ENCODE measurements around the gene STIL. TPM values are rescaled to one million over a fixed set of nuclear protein-coding genes. Genes with fewer than 3 reads are reported as not detected.
"Not testable (repeated sequence)": the region's sequence is repeated elsewhere in the genome, so short reads cannot be mapped to it uniquely, and the experiment has no call there.

STIL gene
- polyA plus RNA-seq, 3 donors from 2014 or later = 0.54 to 1.8 (median 1.1) TPM

DNA sequence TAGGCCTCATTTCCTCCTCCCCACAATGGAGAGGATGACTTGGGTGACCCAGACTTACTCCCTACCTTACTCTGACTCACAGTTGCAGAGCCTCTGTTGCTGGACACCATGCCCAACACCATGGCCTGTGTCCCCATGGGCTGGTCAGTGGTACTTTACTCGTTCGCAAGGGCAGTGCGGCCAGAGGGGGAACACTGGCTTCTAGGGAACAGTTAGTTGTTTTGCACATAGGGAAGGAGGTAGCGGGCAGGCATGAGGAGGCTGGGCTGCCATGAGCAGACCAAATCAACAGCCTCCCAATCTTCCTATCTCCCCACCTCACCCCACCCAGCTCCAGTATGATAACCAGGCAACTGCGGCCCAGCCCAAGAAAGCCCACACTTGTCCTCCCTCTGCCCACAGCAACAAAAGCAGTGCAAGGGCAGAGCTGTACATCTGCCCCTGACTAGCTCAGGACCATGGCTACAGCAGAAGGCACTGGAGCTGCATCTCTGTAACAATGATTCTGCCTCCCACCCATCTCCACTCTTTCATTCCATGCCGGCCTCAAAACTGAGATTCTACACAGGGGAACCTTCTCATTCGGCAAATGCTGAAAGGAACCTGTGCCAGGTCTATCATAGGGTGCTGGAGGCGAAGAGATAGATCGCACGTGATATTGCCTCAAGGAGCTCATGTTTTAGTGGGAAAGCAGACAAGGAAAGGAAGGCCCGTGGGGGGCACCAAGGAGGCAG lies 100.5 kb downstream of the STIL start:
- no peak overlapping the region for H3K4me3 Mint-ChIP-seq

DNA sequence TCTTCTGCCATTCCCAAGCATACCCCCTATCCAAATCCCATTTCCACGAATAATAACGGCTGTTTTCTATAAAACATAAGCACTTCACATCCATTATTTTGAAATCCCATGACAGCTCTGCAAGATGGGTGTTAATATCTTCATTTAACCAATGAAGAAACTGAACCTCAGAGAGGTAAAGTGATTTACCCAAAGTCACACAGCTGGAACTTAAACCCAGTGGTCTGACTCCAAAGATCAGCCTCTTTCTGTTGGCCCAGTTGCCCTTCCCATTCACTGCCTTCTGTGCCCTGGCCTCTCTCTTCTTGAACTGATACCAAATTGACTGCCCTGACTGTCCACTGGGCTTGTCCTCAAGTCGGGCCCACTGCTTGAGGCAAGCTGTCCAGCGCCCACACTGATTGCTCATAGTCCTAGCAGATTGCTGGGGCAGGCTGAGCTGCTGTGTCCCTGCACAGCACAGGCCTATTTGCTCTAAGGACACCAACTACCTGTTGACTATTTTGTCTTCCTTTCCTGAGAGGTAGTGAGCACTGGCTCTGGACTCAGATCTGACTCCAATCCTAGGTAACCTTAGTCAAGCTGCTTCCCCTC lies 101.2 kb downstream of the STIL start:
- H3K4me1 Mint-ChIP-seq = no peaks in the 10 kb centered on the region
- peaks cover 0 to 7% (median 3%) of the 10 kb centered on the region in 3 donors for H3K27me3 Mint-ChIP-seq (ENCODE audit: low read depth in 3 of 3)
- no peak overlapping the region for H3K4me3 Mint-ChIP-seq
- H3K9me3 Mint-ChIP-seq = peaks cover 0 to 1% (median 0%) of the 10 kb centered on the region in 6 donors
- H3K27ac Mint-ChIP-seq = no peak overlapping the region
- no peaks in the 10 kb centered on the region for H3K36me3 Mint-ChIP-seq
- no peak for DNase-seq

More for the DNA sequence above, 100.5 kb downstream of the STIL start:
- no peak overlapping the region for H3K27ac Mint-ChIP-seq
- no peaks in the 10 kb centered on the region for H3K4me1 Mint-ChIP-seq
- no peaks in the 10 kb centered on the region for H3K36me3 Mint-ChIP-seq
- DNase-seq = no peak
- peaks cover 0 to 1% (median 0%) of the 10 kb centered on the region in 6 donors for H3K9me3 Mint-ChIP-seq
- peaks cover 0 to 7% (median 3%) of the 10 kb centered on the region in 3 donors for H3K27me3 Mint-ChIP-seq (ENCODE audit: low read depth in 3 of 3)

GRCh38 chr1:47211796-47212269 lies 102.1 kb downstream of the STIL start:
- H3K27me3 Mint-ChIP-seq (ENCODE audit: low read depth in 3 of 3) = peaks cover 0 to 7% (median 5%) of the 10 kb centered on the region in 3 donors
- no peak for DNase-seq
- peaks cover 0 to 1% (median 0%) of the 10 kb centered on the region in 6 donors for H3K9me3 Mint-ChIP-seq
- no peak overlapping the region for H3K4me3 Mint-ChIP-seq
- no peaks in the 10 kb centered on the region for H3K36me3 Mint-ChIP-seq
- H3K27ac Mint-ChIP-seq = no peak overlapping the region
- no peaks in the 10 kb centered on the region for H3K4me1 Mint-ChIP-seq

DNA sequence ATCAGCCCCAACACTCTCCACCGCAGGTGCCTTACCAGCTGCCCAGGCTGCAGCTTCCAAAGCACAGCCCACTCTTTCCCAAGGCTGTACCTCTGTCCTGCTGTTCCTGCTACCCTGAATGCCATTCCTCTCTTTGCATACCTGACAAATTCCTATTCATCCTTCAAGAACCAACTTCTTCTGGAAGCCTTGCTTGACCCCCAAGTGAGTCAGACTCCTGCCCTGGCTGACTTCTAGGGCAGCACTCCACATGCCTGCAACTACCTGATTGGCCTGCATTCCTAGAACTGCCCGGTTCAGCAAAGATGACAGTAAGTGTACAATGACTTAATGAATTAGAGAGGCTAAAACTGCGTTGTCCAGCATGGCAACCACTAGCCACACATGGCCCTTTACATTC lies 103.3 kb downstream of the STIL start:
- Mint-ChIP-seq H3K4me3 (no peak overlapping the region), H3K27me3 (ENCODE audit: low read depth in 3 of 3) (peaks cover 0 to 10% (median 5%) of the 10 kb centered on the region in 3 donors), H3K27ac (no peak overlapping the region), H3K36me3 (no peaks in the 10 kb centered on the region), H3K9me3 (no peaks in the 10 kb centered on the region), H3K4me1 (no peaks in the 10 kb centered on the region)
- DNase-seq = no peak

DNA sequence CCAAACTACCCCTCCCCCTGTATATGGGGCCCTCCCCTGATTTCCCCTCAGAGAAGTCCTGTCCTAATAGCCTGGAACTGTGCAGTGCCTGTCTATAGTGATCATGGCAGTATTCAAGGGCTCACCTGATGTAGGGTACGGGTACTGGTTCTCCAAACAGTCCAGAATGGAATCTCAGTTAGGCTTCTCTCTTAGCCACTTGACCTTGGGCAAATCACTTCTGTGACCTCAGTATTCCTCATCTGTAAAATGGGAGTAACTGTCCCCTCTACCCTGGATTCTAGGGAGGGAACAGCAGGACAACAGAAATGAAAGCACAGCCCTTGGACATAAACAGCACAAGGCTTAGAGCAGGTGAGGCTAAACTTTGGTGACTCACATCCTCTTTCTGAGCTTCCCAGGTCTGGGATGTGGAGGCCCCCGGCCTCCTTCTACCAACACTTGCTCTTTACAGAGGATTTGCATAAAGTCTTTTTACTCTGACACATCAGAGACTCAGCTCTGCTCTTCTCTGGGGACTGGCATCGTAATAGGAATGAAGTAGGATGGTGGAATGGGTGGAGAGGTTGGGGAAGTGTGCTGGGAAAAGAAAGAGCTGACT lies 104.1 kb downstream of the STIL start:
- H3K27ac Mint-ChIP-seq = no peak overlapping the region
- H3K4me3 Mint-ChIP-seq = no peak overlapping the region
- no peaks in the 10 kb centered on the region for H3K4me1 Mint-ChIP-seq
- peaks cover 0 to 13% (median 5%) of the 10 kb centered on the region in 3 donors for H3K27me3 Mint-ChIP-seq (ENCODE audit: low read depth in 3 of 3)
- no peak for DNase-seq
- H3K36me3 Mint-ChIP-seq = no peaks in the 10 kb centered on the region
- no peaks in the 10 kb centered on the region for H3K9me3 Mint-ChIP-seq

GRCh38 chr1:47209091-47209490 lies 104.9 kb downstream of the STIL start:
- no peak overlapping the region for H3K4me3 Mint-ChIP-seq
- DNase-seq = no peak
- H3K9me3 Mint-ChIP-seq = no peaks in the 10 kb centered on the region
- no peaks in the 10 kb centered on the region for H3K36me3 Mint-ChIP-seq
- H3K27ac Mint-ChIP-seq = no peak overlapping the region
- peaks cover 0 to 13% (median 7%) of the 10 kb centered on the region in 3 donors for H3K27me3 Mint-ChIP-seq (ENCODE audit: low read depth in 3 of 3)
- no peaks in the 10 kb centered on the region for H3K4me1 Mint-ChIP-seq

DNA sequence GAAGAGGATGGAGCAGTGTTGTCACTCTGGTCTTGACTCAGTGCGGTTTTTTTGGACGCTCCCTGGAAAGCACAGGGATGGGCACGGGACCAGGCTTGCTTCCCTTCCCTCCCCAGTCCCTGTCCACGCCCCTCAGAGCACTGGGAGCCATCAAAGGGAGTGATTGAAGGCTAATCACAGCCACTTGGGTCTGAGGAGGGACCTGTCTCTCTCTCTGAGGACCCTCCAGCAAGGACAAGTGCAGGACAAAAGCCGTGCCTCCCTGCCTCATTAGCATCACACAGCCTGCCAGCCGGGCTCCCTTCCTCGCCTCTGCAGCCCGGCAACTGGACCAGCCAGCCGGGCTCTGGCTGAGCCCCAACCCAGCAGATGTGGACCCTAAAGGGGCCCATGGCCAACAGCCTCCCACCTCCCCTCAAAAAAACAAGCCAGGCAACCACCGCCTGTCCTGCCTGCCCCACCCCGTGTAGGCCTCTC lies 105.5 kb downstream of the STIL start:
- Mint-ChIP-seq H3K9me3 (no peaks in the 10 kb centered on the region), H3K4me3 (no peak overlapping the region), H3K4me1 (no peaks in the 10 kb centered on the region), H3K36me3 (no peaks in the 10 kb centered on the region), H3K27me3 (ENCODE audit: low read depth in 3 of 3) (peaks cover 0 to 13% (median 7%) of the 10 kb centered on the region in 3 donors), H3K27ac (no peak overlapping the region)
- no peak for DNase-seq

DNA sequence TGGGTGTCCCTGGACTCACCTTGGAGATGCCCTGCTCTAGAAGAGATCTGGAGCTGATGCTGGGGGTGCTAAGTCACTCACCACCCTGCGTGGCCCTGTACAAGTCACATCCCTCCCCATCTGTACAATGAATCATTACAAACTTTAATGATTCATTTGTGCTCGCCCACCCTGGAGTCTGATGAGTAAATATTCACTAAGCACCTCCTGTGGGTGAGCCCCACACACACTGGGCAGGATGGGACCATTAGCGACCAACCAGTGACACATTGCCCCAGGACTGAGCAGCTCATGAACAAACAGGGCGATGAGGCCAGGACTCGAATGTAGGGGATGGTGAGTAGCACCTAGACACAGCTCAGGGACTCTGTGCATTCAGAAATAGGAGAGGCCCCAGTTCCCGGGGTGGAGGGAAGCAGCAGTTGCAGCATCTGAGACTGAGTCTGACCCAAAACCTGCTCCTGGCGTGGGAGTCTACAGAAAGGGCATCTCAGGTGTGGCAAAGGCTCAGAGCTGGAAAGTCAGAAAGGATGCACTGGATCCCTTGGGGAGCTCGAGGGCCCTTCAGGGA lies 106.1 kb downstream of the STIL start:
- no peaks in the 10 kb centered on the region for H3K9me3 Mint-ChIP-seq
- no peak overlapping the region for H3K4me3 Mint-ChIP-seq
- H3K27me3 Mint-ChIP-seq (ENCODE audit: low read depth in 3 of 3) = peaks cover 0 to 17% (median 10%) of the 10 kb centered on the region in 3 donors
- no peaks in the 10 kb centered on the region for H3K36me3 Mint-ChIP-seq
- no peak for DNase-seq
- no peak overlapping the region for H3K27ac Mint-ChIP-seq
- H3K4me1 Mint-ChIP-seq = no peaks in the 10 kb centered on the region

- no peaks in the 10 kb centered on the region for H3K36me3 Mint-ChIP-seq
- no peak overlapping the region for H3K27ac Mint-ChIP-seq
- no peak for DNase-seq
- H3K9me3 Mint-ChIP-seq = no peaks in the 10 kb centered on the region
- H3K4me1 Mint-ChIP-seq = no peaks in the 10 kb centered on the region
- H3K4me3 Mint-ChIP-seq = no peak overlapping the region
- H3K27me3 Mint-ChIP-seq (ENCODE audit: low read depth in 3 of 3) = peaks cover 0 to 17% (median 10%) of the 10 kb centered on the region in 3 donors
Measured at GRCh38 chr1:47205918-47206317, 108.0 kb downstream of the STIL start.

DNA sequence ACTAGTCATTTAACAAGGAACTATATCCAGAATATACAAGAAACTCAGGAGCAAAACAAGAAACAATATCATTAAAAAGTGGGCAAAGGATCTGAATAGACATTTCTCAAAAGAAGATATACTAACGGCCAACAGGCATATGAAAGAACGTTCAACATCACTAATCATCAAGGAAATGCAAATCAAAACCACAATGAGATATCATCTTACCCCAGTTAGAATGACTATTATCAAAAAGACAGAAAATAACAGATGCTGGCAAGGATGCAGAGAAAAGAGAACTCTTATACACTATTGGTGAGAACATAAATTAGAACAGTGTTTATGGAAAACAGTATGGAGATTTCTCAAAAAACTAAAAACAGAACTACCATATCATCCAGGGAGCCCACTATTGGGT lies 110.4 kb downstream of the STIL start:
- H3K27me3 Mint-ChIP-seq (ENCODE audit: low read depth in 3 of 3) = peaks cover 0 to 16% (median 10%) of the 10 kb centered on the region in 3 donors
- DNase-seq, H3K9me3 Mint-ChIP-seq, H3K4me1 Mint-ChIP-seq, H3K27ac Mint-ChIP-seq, H3K36me3 Mint-ChIP-seq, H3K4me3 Mint-ChIP-seq: not testable (repeated sequence)

- Mint-ChIP-seq H3K4me1 (no peaks in the 10 kb centered on the region), H3K4me3 (no peak overlapping the region), H3K9me3 (no peaks in the 10 kb centered on the region), H3K27me3 (ENCODE audit: low read depth in 3 of 3) (peaks cover 0 to 14% (median 8%) of the 10 kb centered on the region in 3 donors), H3K27ac (no peak overlapping the region), H3K36me3 (no peaks in the 10 kb centered on the region)
- DNase-seq = no peak
Measured at GRCh38 chr1:47201179-47201578, 112.8 kb downstream of the STIL start.

All from immature natural killer cell (primary cell).